GM23338 (cell line): Measurements from ENCODE around the gene EEA1. TPM values are rescaled to one million over a fixed set of nuclear protein-coding genes. Genes with fewer than 3 reads are reported as not detected.

Source experiments
- ATAC-seq: fragments of 200-7000 bp; cut with Tn5 transposase; 3 replicates; pipeline ENCODE4 v1.9.1; 2020
- DNase-seq: peaks from one replicate; pipeline ENCODE4 v3.0.0-alpha.2; 2015; ENCODE audit warnings: low spot score
- H2AFZ ChIP-seq: fragments of 200-600 bp; sonication (generic); 2 replicates; pipeline ENCODE4 v1.8.0; 2016; ENCODE audit warnings: antibody characterized with exemption, mild to moderate bottlenecking, moderate library complexity
- H3F3A ChIP-seq: fragments of 200-600 bp; sonication (generic); replicated peaks from 2 replicates; pipeline ENCODE4 v1.8.0; 2017; ENCODE audit warnings: antibody characterized with exemption, mixed run types, low read depth
- H3K27ac ChIP-seq: fragments of 200-600 bp; sonication (generic); 2 replicates; pipeline ENCODE4 v1.6.1; 2016; ENCODE audit warnings: low read depth
- H3K27me3 ChIP-seq: fragments of 200-600 bp; sonication (generic); 2 replicates; pipeline ENCODE4 v1.8.0; 2016; ENCODE audit warnings: mild to moderate bottlenecking, mixed run types, moderate library complexity; ENCODE audit not compliant: insufficient read depth
- H3K36me3 ChIP-seq: fragments of 200-600 bp; sonication (generic); 2 replicates; pipeline ENCODE4 v1.8.0; 2016; ENCODE audit warnings: mild to moderate bottlenecking; ENCODE audit not compliant: insufficient read depth
- H3K4me1 ChIP-seq: fragments of 200-600 bp; sonication (generic); 2 replicates; pipeline ENCODE4 v1.8.0; 2016; ENCODE audit warnings: mild to moderate bottlenecking, moderate library complexity; ENCODE audit not compliant: insufficient read depth
- H3K4me2 ChIP-seq: fragments of 200-600 bp; sonication (generic); 2 replicates; pipeline ENCODE4 v1.7.1; 2017; ENCODE audit warnings: mixed run types
- H3K4me3 ChIP-seq: fragments of 200-600 bp; sonication (generic); 2 replicates; pipeline ENCODE4 v1.6.1; 2016; ENCODE audit warnings: mixed run types
- H3K79me2 ChIP-seq: fragments of 200-600 bp; sonication (generic); replicated peaks from 2 replicates; pipeline ENCODE4 v1.8.0; 2017; ENCODE audit warnings: mild to moderate bottlenecking; ENCODE audit not compliant: insufficient read depth
- H3K9me2 ChIP-seq: fragments of 200-600 bp; sonication (generic); 2 replicates; pipeline ENCODE4 v1.8.0; 2017; ENCODE audit not compliant: insufficient read depth
- H4K20me1 ChIP-seq: fragments of 200-600 bp; sonication (generic); replicated peaks from 2 replicates; pipeline ENCODE4 v1.8.0; 2017; ENCODE audit warnings: mild to moderate bottlenecking; ENCODE audit not compliant: insufficient read depth
- H3K27ac Mint-ChIP-seq: 2 replicates; pipeline ENCODE4 v1.8.0; 2020; ENCODE audit warnings: inconsistent platforms, mild to moderate bottlenecking, moderate library complexity, mixed read lengths
- H3K27me3 Mint-ChIP-seq: 3 replicates; pipeline ENCODE4 v1.8.0; 2022; ENCODE audit warnings: low read depth, mild to moderate bottlenecking, moderate library complexity, mixed read lengths, inconsistent platforms; ENCODE audit not compliant: insufficient read depth, poor library complexity
- H3K36me3 Mint-ChIP-seq: 3 replicates; pipeline ENCODE4 v1.8.0; 2021; ENCODE audit warnings: low read depth, mild to moderate bottlenecking, inconsistent platforms, moderate library complexity, mixed read lengths
- H3K4me1 Mint-ChIP-seq: 3 replicates; pipeline ENCODE4 v1.8.0; 2020; ENCODE audit warnings: mild to moderate bottlenecking, inconsistent platforms, mixed read lengths
- H3K4me3 Mint-ChIP-seq: 3 replicates; pipeline ENCODE4 v1.8.0; 2021; ENCODE audit warnings: moderate library complexity, mild to moderate bottlenecking, inconsistent platforms, mixed read lengths
- H3K9me3 Mint-ChIP-seq: 3 replicates; pipeline ENCODE4 v1.8.0; 2020; ENCODE audit warnings: moderate library complexity, mild to moderate bottlenecking, inconsistent platforms, mixed read lengths
- CREB1 ChIP-seq: fragments of 250-450 bp; sonication (Bioruptor Pico); IDR thresholded peaks from 2 replicates; pipeline ENCODE4 v1.5.0; 2020; ENCODE audit warnings: low read depth, mild to moderate bottlenecking, moderate library complexity
- EZH2 ChIP-seq: fragments of 200-600 bp; sonication (generic); IDR thresholded peaks from one replicate; pipeline ENCODE4 v1.8.0; 2017; ENCODE audit warnings: antibody characterized with exemption, mild to moderate bottlenecking, low read depth; ENCODE audit not compliant: unreplicated experiment
- EZH2phosphoT487 ChIP-seq: fragments of 200-600 bp; sonication (generic); IDR thresholded peaks from one replicate; pipeline ENCODE4 v1.8.1; 2018; ENCODE audit warnings: antibody characterized with exemption; ENCODE audit not compliant: unreplicated experiment
- JUNB ChIP-seq: IDR thresholded peaks from one replicate; pipeline ENCODE4 v1.6.1; 2016; ENCODE audit warnings: antibody characterized with exemption; ENCODE audit not compliant: unreplicated experiment
- NANOG ChIP-seq: IDR thresholded peaks from 2 replicates; pipeline ENCODE4 v1.6.1; 2016; ENCODE audit warnings: antibody characterized with exemption, borderline replicate concordance
- POLR2AphosphoS5 ChIP-seq: IDR thresholded peaks from 2 replicates; pipeline ENCODE4 v1.6.1; 2016; ENCODE audit warnings: antibody characterized with exemption, low read depth
- STAT1 ChIP-seq: IDR thresholded peaks from one replicate; pipeline ENCODE4 v1.6.1; 2016; ENCODE audit warnings: antibody characterized with exemption; ENCODE audit not compliant: unreplicated experiment
- ZNF114 ChIP-seq: fragments of 250-450 bp; sonication (Bioruptor Pico); IDR thresholded peaks from 2 replicates; pipeline ENCODE4 v1.5.0; 2020; ENCODE audit warnings: mild to moderate bottlenecking, moderate library complexity
- ZNF331 ChIP-seq: fragments of 250-450 bp; sonication (Bioruptor Pico); IDR thresholded peaks from 2 replicates; pipeline ENCODE4 v1.5.0; 2020; ENCODE audit warnings: low read depth, mild to moderate bottlenecking, moderate library complexity
- polyA plus RNA-seq: library from polyadenylated mRNA; unstranded; fragments of >200 nt; fragmentation: Nextera tagmentation; extraction: Ambion mirVana; gene quantifications from 2 replicates; pipeline ENCODE4 v1.2.1, GENCODE V29; 2016
- total RNA-seq: library from RNA; depleted of rRNA; stranded (reverse); fragments of >200 nt; shearing (Covaris generic); gene quantifications from 2 replicates; pipeline ENCODE4 v1.2.3, GENCODE V29; 2014
- TF ChIP-seq, protein P1 (sequence below): IDR thresholded peaks from one replicate; pipeline ENCODE4 v1.6.1; 2018; ENCODE audit warnings: antibody characterized with exemption; ENCODE audit not compliant: unreplicated experiment
- TF ChIP-seq, protein P2 (sequence below): IDR thresholded peaks from 2 replicates; pipeline ENCODE4 v1.6.1; 2016; ENCODE audit warnings: antibody characterized with exemption
- TF ChIP-seq, protein P3 (sequence below): fragments of 250-450 bp; sonication (Bioruptor Pico); IDR thresholded peaks from 2 replicates; pipeline ENCODE4 v1.5.0; 2020; ENCODE audit warnings: mild to moderate bottlenecking, moderate library complexity
- TF ChIP-seq, protein P4 (sequence below), 2 experiments: fragments of 200-600 bp in 1 of 2; sonication (generic) in 1 of 2; conservative IDR thresholded peaks; 2 replicates each; pipeline versions ENCODE4 v1.5.1 to v1.6.1; 2016 to 2017; ENCODE audit warnings: antibody characterized with exemption in 2 of 2, low read depth in 2 of 2, mild to moderate bottlenecking in 2 of 2, moderate library complexity in 1 of 2

EEA1 gene
- total and polyA plus RNA-seq, 2 experiments from 2014 or later = 10.0 to 41.1 TPM

DNA sequence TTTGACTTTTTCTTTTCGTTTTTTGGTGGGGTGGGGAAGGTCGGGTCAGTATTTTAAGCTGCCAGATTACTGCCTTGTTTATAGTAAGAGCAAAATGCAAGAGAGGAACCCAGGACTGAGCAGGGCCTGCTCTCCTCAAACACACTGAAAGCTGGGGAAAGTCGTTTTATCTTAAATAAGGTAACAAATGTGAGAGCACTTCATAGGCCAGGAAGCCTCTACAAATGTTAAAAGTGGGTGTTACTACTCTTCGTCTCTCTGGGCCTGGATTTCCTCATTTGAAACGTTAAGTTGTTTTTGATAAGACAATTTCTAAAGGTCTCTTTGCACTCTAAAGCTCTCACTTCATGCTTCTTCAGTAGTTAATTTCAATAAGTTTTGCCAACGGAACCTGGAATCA lies 192.5 kb downstream of the EEA1 start:
- TF ChIP-seq, protein P1, sequence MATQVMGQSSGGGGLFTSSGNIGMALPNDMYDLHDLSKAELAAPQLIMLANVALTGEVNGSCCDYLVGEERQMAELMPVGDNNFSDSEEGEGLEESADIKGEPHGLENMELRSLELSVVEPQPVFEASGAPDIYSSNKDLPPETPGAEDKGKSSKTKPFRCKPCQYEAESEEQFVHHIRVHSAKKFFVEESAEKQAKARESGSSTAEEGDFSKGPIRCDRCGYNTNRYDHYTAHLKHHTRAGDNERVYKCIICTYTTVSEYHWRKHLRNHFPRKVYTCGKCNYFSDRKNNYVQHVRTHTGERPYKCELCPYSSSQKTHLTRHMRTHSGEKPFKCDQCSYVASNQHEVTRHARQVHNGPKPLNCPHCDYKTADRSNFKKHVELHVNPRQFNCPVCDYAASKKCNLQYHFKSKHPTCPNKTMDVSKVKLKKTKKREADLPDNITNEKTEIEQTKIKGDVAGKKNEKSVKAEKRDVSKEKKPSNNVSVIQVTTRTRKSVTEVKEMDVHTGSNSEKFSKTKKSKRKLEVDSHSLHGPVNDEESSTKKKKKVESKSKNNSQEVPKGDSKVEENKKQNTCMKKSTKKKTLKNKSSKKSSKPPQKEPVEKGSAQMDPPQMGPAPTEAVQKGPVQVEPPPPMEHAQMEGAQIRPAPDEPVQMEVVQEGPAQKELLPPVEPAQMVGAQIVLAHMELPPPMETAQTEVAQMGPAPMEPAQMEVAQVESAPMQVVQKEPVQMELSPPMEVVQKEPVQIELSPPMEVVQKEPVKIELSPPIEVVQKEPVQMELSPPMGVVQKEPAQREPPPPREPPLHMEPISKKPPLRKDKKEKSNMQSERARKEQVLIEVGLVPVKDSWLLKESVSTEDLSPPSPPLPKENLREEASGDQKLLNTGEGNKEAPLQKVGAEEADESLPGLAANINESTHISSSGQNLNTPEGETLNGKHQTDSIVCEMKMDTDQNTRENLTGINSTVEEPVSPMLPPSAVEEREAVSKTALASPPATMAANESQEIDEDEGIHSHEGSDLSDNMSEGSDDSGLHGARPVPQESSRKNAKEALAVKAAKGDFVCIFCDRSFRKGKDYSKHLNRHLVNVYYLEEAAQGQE = no peak
- TF ChIP-seq, protein P2, sequence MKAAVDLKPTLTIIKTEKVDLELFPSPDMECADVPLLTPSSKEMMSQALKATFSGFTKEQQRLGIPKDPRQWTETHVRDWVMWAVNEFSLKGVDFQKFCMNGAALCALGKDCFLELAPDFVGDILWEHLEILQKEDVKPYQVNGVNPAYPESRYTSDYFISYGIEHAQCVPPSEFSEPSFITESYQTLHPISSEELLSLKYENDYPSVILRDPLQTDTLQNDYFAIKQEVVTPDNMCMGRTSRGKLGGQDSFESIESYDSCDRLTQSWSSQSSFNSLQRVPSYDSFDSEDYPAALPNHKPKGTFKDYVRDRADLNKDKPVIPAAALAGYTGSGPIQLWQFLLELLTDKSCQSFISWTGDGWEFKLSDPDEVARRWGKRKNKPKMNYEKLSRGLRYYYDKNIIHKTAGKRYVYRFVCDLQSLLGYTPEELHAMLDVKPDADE = no peak
- no peak for TF ChIP-seq ZNF114
- TF ChIP-seq JUNB = no peak
- TF ChIP-seq, protein P3, sequence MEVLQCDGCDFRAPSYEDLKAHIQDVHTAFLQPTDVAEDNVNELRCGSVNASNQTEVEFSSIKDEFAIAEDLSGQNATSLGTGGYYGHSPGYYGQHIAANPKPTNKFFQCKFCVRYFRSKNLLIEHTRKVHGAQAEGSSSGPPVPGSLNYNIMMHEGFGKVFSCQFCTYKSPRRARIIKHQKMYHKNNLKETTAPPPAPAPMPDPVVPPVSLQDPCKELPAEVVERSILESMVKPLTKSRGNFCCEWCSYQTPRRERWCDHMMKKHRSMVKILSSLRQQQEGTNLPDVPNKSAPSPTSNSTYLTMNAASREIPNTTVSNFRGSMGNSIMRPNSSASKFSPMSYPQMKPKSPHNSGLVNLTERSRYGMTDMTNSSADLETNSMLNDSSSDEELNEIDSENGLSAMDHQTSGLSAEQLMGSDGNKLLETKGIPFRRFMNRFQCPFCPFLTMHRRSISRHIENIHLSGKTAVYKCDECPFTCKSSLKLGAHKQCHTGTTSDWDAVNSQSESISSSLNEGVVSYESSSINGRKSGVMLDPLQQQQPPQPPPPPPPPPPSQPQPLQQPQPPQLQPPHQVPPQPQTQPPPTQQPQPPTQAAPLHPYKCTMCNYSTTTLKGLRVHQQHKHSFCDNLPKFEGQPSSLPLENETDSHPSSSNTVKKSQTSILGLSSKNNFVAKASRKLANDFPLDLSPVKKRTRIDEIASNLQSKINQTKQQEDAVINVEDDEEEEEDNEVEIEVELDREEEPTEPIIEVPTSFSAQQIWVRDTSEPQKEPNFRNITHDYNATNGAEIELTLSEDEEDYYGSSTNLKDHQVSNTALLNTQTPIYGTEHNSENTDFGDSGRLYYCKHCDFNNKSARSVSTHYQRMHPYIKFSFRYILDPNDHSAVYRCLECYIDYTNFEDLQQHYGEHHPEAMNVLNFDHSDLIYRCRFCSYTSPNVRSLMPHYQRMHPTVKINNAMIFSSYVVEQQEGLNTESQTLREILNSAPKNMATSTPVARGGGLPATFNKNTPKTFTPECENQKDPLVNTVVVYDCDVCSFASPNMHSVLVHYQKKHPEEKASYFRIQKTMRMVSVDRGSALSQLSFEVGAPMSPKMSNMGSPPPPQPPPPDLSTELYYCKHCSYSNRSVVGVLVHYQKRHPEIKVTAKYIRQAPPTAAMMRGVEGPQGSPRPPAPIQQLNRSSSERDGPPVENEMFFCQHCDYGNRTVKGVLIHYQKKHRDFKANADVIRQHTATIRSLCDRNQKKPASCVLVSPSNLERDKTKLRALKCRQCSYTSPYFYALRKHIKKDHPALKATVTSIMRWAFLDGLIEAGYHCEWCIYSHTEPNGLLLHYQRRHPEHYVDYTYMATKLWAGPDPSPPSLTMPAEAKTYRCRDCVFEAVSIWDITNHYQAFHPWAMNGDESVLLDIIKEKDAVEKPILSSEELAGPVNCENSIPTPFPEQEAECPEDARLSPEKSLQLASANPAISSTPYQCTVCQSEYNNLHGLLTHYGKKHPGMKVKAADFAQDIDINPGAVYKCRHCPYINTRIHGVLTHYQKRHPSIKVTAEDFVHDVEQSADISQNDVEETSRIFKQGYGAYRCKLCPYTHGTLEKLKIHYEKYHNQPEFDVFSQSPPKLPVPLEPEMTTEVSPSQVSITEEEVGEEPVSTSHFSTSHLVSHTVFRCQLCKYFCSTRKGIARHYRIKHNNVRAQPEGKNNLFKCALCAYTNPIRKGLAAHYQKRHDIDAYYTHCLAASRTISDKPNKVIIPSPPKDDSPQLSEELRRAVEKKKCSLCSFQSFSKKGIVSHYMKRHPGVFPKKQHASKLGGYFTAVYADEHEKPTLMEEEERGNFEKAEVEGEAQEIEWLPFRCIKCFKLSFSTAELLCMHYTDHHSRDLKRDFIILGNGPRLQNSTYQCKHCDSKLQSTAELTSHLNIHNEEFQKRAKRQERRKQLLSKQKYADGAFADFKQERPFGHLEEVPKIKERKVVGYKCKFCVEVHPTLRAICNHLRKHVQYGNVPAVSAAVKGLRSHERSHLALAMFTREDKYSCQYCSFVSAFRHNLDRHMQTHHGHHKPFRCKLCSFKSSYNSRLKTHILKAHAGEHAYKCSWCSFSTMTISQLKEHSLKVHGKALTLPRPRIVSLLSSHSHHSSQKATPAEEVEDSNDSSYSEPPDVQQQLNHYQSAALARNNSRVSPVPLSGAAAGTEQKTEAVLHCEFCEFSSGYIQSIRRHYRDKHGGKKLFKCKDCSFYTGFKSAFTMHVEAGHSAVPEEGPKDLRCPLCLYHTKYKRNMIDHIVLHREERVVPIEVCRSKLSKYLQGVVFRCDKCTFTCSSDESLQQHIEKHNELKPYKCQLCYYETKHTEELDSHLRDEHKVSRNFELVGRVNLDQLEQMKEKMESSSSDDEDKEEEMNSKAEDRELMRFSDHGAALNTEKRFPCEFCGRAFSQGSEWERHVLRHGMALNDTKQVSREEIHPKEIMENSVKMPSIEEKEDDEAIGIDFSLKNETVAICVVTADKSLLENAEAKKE (CRISPR knock-in tag) = no peak
- TF ChIP-seq POLR2AphosphoS5 = no peak
- TF ChIP-seq EZH2phosphoT487 = no peak
- TF ChIP-seq CREB1 = no peak
- TF ChIP-seq EZH2 = no peak
- TF ChIP-seq, protein P4, sequence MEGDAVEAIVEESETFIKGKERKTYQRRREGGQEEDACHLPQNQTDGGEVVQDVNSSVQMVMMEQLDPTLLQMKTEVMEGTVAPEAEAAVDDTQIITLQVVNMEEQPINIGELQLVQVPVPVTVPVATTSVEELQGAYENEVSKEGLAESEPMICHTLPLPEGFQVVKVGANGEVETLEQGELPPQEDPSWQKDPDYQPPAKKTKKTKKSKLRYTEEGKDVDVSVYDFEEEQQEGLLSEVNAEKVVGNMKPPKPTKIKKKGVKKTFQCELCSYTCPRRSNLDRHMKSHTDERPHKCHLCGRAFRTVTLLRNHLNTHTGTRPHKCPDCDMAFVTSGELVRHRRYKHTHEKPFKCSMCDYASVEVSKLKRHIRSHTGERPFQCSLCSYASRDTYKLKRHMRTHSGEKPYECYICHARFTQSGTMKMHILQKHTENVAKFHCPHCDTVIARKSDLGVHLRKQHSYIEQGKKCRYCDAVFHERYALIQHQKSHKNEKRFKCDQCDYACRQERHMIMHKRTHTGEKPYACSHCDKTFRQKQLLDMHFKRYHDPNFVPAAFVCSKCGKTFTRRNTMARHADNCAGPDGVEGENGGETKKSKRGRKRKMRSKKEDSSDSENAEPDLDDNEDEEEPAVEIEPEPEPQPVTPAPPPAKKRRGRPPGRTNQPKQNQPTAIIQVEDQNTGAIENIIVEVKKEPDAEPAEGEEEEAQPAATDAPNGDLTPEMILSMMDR (conservative IDR thresholded peaks at IDR 0.05; ENCODE audit: low read depth in 2 of 2) = no peak
- TF ChIP-seq ZNF331 (CRISPR knock-in tag) = no peak
- TF ChIP-seq NANOG = no peak
- TF ChIP-seq STAT1 = no peak
- no peak overlapping the region for H3K4me3 Mint-ChIP-seq
- Histone ChIP-seq H3K79me2 (no peaks in the 10 kb centered on the region), H3K27ac (no peak overlapping the region), H2AFZ (peak overlapping the region; percentile 72), H3K36me3 (no peaks in the 10 kb centered on the region), H3K4me2 (no peak overlapping the region), H3K4me1 (peaks cover 12% of the 10 kb centered on the region), H4K20me1 (no peaks in the 10 kb centered on the region), H3K4me3 (no peak overlapping the region), H3K27me3 (no peaks in the 10 kb centered on the region), H3F3A (no peaks in the 10 kb centered on the region), H3K9me2 (0 out of 2 replicates have a peak, but pooled peaks cover 6% of the 10 kb centered on the region)
- ATAC-seq (no peak), DNase-seq (no peak)
- no peak overlapping the region for H3K27ac Mint-ChIP-seq
- peaks cover 15% of the 10 kb centered on the region for H3K4me1 Mint-ChIP-seq
- no peaks in the 10 kb centered on the region for H3K27me3 Mint-ChIP-seq
- no peaks in the 10 kb centered on the region for H3K9me3 Mint-ChIP-seq
- H3K36me3 Mint-ChIP-seq = no peaks in the 10 kb centered on the region
